ENCODE measurements around the gene PPP1R3E.
"Not testable (repeated sequence)": the region's sequence is repeated elsewhere in the genome, so short reads cannot be mapped to it uniquely, and the experiment has no call there.

The PPP1R3E gene

GRCh38 chr14:23297611-23298277 lies 4.9 kb downstream of the PPP1R3E start:
- DNase-seq, result no peak

- no peak for DNase-seq
These were observed 5.6 kb downstream of the PPP1R3E start for GRCh38 chr14:23297096-23297495.

GRCh38 chr14:23296012-23296777 lies 6.5 kb downstream of the PPP1R3E start:
- no peak for DNase-seq

GRCh38 chr14:23294734-23295561 lies 7.7 kb downstream of the PPP1R3E start:
- DNase-seq, result peak; percentile 28

GRCh38 chr14:23286902-23287479 lies 15.7 kb downstream of the PPP1R3E start:
- no peak for DNase-seq

- peak; percentile 96 for DNase-seq
These were observed 16.4 kb downstream of the PPP1R3E start, which contains the start of gene HOMEZ for GRCh38 chr14:23286020-23286901. TSS of gene HOMEZ (minus strand) at chr14:23286132. CDS start at chr14:23285952, 180 bp downstream.

- DNase-seq, result peak; percentile 7
These were observed 17.1 kb downstream of the PPP1R3E start for GRCh38 chr14:23285530-23286019.

- no peak for DNase-seq
These were observed 17.8 kb downstream of the PPP1R3E start for GRCh38 chr14:23284654-23285529.

- DNase-seq, result no peak
These were observed 21.4 kb downstream of the PPP1R3E start for GRCh38 chr14:23281247-23281646.

- DNase-seq, result not testable (repeated sequence)
These were observed 24.7 kb downstream of the PPP1R3E start for GRCh38 chr14:23277928-23278327.

GRCh38 chr14:23277189-23277588 lies 25.5 kb downstream of the PPP1R3E start:
- no peak for DNase-seq

- no peak for DNase-seq
These were observed 27.2 kb downstream of the PPP1R3E start for GRCh38 chr14:23275412-23275811.

GRCh38 chr14:23269193-23269592 lies 33.5 kb downstream of the PPP1R3E start:
- no peak for DNase-seq

- not testable (repeated sequence) for DNase-seq
These were observed 41.8 kb downstream of the PPP1R3E start for GRCh38 chr14:23260849-23261248.

GRCh38 chr14:23259426-23259825 lies 43.2 kb downstream of the PPP1R3E start:
- DNase-seq, result no peak

- DNase-seq, result no peak
These were observed 44.4 kb downstream of the PPP1R3E start for GRCh38 chr14:23258256-23258655.

- DNase-seq, result no peak
These were observed 50.0 kb downstream of the PPP1R3E start for GRCh38 chr14:23252420-23253333.

- no peak for DNase-seq
These were observed 50.7 kb downstream of the PPP1R3E start for GRCh38 chr14:23252006-23252405.

GRCh38 chr14:23249824-23250223 lies 52.8 kb downstream of the PPP1R3E start:
- no peak for DNase-seq

GRCh38 chr14:23248601-23249000 lies 54.1 kb downstream of the PPP1R3E start:
- DNase-seq, result no peak
